ENCODE measurements around the gene S100A6.

DNA sequence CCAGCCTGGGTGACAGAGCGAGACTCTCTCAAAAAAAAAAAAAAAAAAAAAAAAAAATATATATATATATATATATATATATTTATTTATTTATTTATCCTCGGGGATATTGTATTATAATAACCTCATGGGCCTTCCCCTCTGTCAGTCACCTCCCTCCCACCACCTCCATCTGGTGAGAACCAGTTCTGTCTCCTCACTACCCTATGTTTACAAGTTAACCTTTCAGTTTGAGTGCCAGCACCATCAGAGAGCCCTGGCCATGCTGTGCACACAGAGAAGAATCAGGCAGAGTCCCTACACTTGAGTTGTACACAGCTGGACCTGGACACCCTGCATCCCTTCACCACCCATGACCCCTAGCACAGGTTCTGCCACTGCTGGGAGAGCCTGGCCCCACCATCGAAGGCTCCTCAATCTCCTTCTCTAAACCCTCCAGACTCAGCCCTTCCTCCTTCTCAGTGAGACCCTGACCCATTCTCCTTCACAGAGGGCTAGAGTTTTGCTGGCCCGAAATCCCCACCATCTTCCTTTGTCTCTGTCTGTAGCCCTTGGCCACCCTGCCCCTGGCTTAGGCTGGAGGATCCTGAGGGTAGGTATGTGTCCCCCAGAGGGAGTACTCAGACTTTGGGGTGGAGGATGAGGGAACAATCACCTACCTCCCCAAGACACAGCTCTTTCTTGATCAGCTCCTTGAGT is 3.8 kb upstream of the S100A6 start:
- TF ChIP-seq, protein P1, sequence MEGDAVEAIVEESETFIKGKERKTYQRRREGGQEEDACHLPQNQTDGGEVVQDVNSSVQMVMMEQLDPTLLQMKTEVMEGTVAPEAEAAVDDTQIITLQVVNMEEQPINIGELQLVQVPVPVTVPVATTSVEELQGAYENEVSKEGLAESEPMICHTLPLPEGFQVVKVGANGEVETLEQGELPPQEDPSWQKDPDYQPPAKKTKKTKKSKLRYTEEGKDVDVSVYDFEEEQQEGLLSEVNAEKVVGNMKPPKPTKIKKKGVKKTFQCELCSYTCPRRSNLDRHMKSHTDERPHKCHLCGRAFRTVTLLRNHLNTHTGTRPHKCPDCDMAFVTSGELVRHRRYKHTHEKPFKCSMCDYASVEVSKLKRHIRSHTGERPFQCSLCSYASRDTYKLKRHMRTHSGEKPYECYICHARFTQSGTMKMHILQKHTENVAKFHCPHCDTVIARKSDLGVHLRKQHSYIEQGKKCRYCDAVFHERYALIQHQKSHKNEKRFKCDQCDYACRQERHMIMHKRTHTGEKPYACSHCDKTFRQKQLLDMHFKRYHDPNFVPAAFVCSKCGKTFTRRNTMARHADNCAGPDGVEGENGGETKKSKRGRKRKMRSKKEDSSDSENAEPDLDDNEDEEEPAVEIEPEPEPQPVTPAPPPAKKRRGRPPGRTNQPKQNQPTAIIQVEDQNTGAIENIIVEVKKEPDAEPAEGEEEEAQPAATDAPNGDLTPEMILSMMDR (IDR thresholded peaks at IDR 0.05) = no peak
- no peak for TF ChIP-seq POLR2A (IDR thresholded peaks at IDR 0.05)
